Stimulated activated naive CD8-positive, alpha-beta T cell treated with anti-CD3 and anti-CD28 coated beads, Interleukin-15, Interleukin-2, amounts not matched to agents 100 ng/mL and 50 ng/mL, for 24 hours (primary cell): ENCODE results near the gene RASA3.
"Not testable (repeated sequence)": the region's sequence is repeated elsewhere in the genome, so short reads cannot be mapped to it uniquely, and the experiment has no call there.

Experiments
- H3K27ac Mint-ChIP-seq: one replicate; pipeline ENCODE4 v1.8.0; 2021; ENCODE audit warnings: mild to moderate bottlenecking, mixed read lengths
- H3K27me3 Mint-ChIP-seq: one replicate; pipeline ENCODE4 v1.8.0; 2021; ENCODE audit warnings: mixed read lengths
- H3K36me3 Mint-ChIP-seq: one replicate; pipeline ENCODE4 v1.8.0; 2021; ENCODE audit warnings: low read depth, mixed read lengths
- H3K4me1 Mint-ChIP-seq: one replicate; pipeline ENCODE4 v1.8.0; 2021; ENCODE audit warnings: low read depth, mixed read lengths
- H3K4me3 Mint-ChIP-seq: one replicate; pipeline ENCODE4 v1.8.0; 2021; ENCODE audit warnings: mild to moderate bottlenecking, mixed read lengths
- H3K9me3 Mint-ChIP-seq: one replicate; pipeline ENCODE4 v1.8.0; 2021; ENCODE audit warnings: mixed read lengths

The RASA3 gene

GRCh38 chr13:114120591-114121011 is 11.8 kb downstream of the RASA3 start:
- Mint-ChIP-seq H3K4me1 (peaks cover 79% of the 10 kb centered on the region), H3K27ac (peak overlapping the region; percentile 97), H3K9me3 (no peaks in the 10 kb centered on the region), H3K27me3 (no peaks in the 10 kb centered on the region), H3K4me3 (peak overlapping the region; percentile 67), H3K36me3 (peaks cover 19% of the 10 kb centered on the region)

- Mint-ChIP-seq H3K9me3 (no peaks in the 10 kb centered on the region), H3K27me3 (no peaks in the 10 kb centered on the region), H3K36me3 (peaks cover 13% of the 10 kb centered on the region), H3K27ac (peak overlapping the region; percentile 42), H3K4me1 (peaks cover 77% of the 10 kb centered on the region), H3K4me3 (peak overlapping the region; percentile 58)
These were observed 13.2 kb downstream of the RASA3 start for GRCh38 chr13:114119196-114119595.

- Mint-ChIP-seq H3K4me1 (peaks cover 75% of the 10 kb centered on the region), H3K9me3 (no peaks in the 10 kb centered on the region), H3K27me3 (no peaks in the 10 kb centered on the region), H3K4me3 (peak overlapping the region; percentile 58), H3K36me3 (peaks cover 15% of the 10 kb centered on the region), H3K27ac (peak overlapping the region; percentile 42)
These were observed 13.8 kb downstream of the RASA3 start for GRCh38 chr13:114118511-114119123.

- peaks cover 18% of the 10 kb centered on the region for H3K36me3 Mint-ChIP-seq
- H3K4me1 Mint-ChIP-seq, result peaks cover 72% of the 10 kb centered on the region
- no peaks in the 10 kb centered on the region for H3K9me3 Mint-ChIP-seq
These were observed 14.3 kb downstream of the RASA3 start for GRCh38 chr13:114118086-114118485.

GRCh38 chr13:114117341-114117874 is 15.0 kb downstream of the RASA3 start:
- Mint-ChIP-seq H3K36me3 (peaks cover 19% of the 10 kb centered on the region), H3K4me1 (peaks cover 67% of the 10 kb centered on the region)
- not testable (repeated sequence) for H3K27ac Mint-ChIP-seq, H3K4me3 Mint-ChIP-seq, H3K27me3 Mint-ChIP-seq, H3K9me3 Mint-ChIP-seq

More at GRCh38 chr13:114118086-114118485, 14.3 kb downstream of the RASA3 start:
- no peaks in the 10 kb centered on the region for H3K27me3 Mint-ChIP-seq
- H3K27ac Mint-ChIP-seq, result peak overlapping the region; percentile 42
- H3K4me3 Mint-ChIP-seq, result peak overlapping the region; percentile 6

GRCh38 chr13:114116734-114117133 is 15.7 kb downstream of the RASA3 start:
- Mint-ChIP-seq H3K9me3 (no peaks in the 10 kb centered on the region), H3K4me1 (peaks cover 66% of the 10 kb centered on the region), H3K36me3 (peaks cover 19% of the 10 kb centered on the region), H3K4me3 (no peak overlapping the region), H3K27ac (no peak overlapping the region), H3K27me3 (no peaks in the 10 kb centered on the region)

GRCh38 chr13:114115796-114116195 is 16.6 kb downstream of the RASA3 start:
- H3K27me3 Mint-ChIP-seq, result no peaks in the 10 kb centered on the region
- H3K4me1 Mint-ChIP-seq, result peaks cover 60% of the 10 kb centered on the region
- H3K36me3 Mint-ChIP-seq, result peaks cover 19% of the 10 kb centered on the region
- peak overlapping the region; percentile 68 for H3K27ac Mint-ChIP-seq
- peak overlapping the region; percentile 42 for H3K4me3 Mint-ChIP-seq
- no peaks in the 10 kb centered on the region for H3K9me3 Mint-ChIP-seq

- H3K4me1 Mint-ChIP-seq, result peaks cover 61% of the 10 kb centered on the region
- no peaks in the 10 kb centered on the region for H3K9me3 Mint-ChIP-seq
- no peaks in the 10 kb centered on the region for H3K27me3 Mint-ChIP-seq
- peak overlapping the region; percentile 42 for H3K4me3 Mint-ChIP-seq
- peak overlapping the region; percentile 68 for H3K27ac Mint-ChIP-seq
- H3K36me3 Mint-ChIP-seq, result peaks cover 19% of the 10 kb centered on the region
These were observed 17.2 kb downstream of the RASA3 start for GRCh38 chr13:114115191-114115671.

GRCh38 chr13:114114666-114115065 is 17.8 kb downstream of the RASA3 start:
- peak overlapping the region; percentile 51 for H3K4me3 Mint-ChIP-seq
- H3K27ac Mint-ChIP-seq, result peak overlapping the region; percentile 81
- H3K27me3 Mint-ChIP-seq, H3K9me3 Mint-ChIP-seq: not testable (repeated sequence)
- peaks cover 67% of the 10 kb centered on the region for H3K4me1 Mint-ChIP-seq
- peaks cover 20% of the 10 kb centered on the region for H3K36me3 Mint-ChIP-seq

GRCh38 chr13:114114006-114114640 is 18.3 kb downstream of the RASA3 start:
- H3K27ac Mint-ChIP-seq, result peak overlapping the region; percentile 81
- no peaks in the 10 kb centered on the region for H3K27me3 Mint-ChIP-seq
- peaks cover 25% of the 10 kb centered on the region for H3K36me3 Mint-ChIP-seq
- H3K4me3 Mint-ChIP-seq, result peak overlapping the region; percentile 51
- H3K9me3 Mint-ChIP-seq, result no peaks in the 10 kb centered on the region
- H3K4me1 Mint-ChIP-seq, result peaks cover 69% of the 10 kb centered on the region

GRCh38 chr13:114113395-114113794 is 19.0 kb downstream of the RASA3 start:
- not testable (repeated sequence) for H3K4me3 Mint-ChIP-seq, H3K27me3 Mint-ChIP-seq, H3K9me3 Mint-ChIP-seq
- Mint-ChIP-seq H3K36me3 (peaks cover 29% of the 10 kb centered on the region), H3K4me1 (peaks cover 69% of the 10 kb centered on the region), H3K27ac (peak overlapping the region; percentile 40)

- Mint-ChIP-seq H3K36me3 (peaks cover 33% of the 10 kb centered on the region), H3K4me1 (peaks cover 69% of the 10 kb centered on the region), H3K27ac (peak overlapping the region; percentile 40), H3K9me3 (no peaks in the 10 kb centered on the region), H3K4me3 (no peak overlapping the region), H3K27me3 (no peaks in the 10 kb centered on the region)
These were observed 19.5 kb downstream of the RASA3 start for GRCh38 chr13:114112826-114113322.

GRCh38 chr13:114112231-114112825 is 20.1 kb downstream of the RASA3 start:
- Mint-ChIP-seq H3K4me3 (no peak overlapping the region), H3K36me3 (peaks cover 28% of the 10 kb centered on the region), H3K9me3 (no peaks in the 10 kb centered on the region), H3K27ac (no peak overlapping the region), H3K27me3 (no peaks in the 10 kb centered on the region), H3K4me1 (peaks cover 71% of the 10 kb centered on the region)

GRCh38 chr13:114111577-114111976 is 20.8 kb downstream of the RASA3 start:
- Mint-ChIP-seq H3K36me3 (peaks cover 28% of the 10 kb centered on the region), H3K4me3 (no peak overlapping the region), H3K4me1 (peaks cover 78% of the 10 kb centered on the region), H3K9me3 (no peaks in the 10 kb centered on the region), H3K27ac (peak overlapping the region; percentile 16), H3K27me3 (no peaks in the 10 kb centered on the region)

GRCh38 chr13:114110830-114111189 is 21.6 kb downstream of the RASA3 start:
- peak overlapping the region; percentile 70 for H3K27ac Mint-ChIP-seq
- H3K36me3 Mint-ChIP-seq, result peaks cover 28% of the 10 kb centered on the region
- H3K4me1 Mint-ChIP-seq, result peaks cover 81% of the 10 kb centered on the region
- H3K27me3 Mint-ChIP-seq, H3K9me3 Mint-ChIP-seq: not testable (repeated sequence)
- H3K4me3 Mint-ChIP-seq, result peak overlapping the region; percentile 72
